Ishikawa (cell line): ENCODE results near the gene HIC1.

ENCODE experiments used
- CEBPB ChIP-seq: IDR thresholded peaks from 2 replicates; pipeline ENCODE4 v1.6.1; 2012
- CREB1 ChIP-seq: IDR thresholded peaks from 2 replicates; pipeline ENCODE4 v1.6.1; 2012; ENCODE audit warnings: low read depth
- EP300 ChIP-seq: IDR thresholded peaks from 2 replicates; pipeline ENCODE4 v1.6.1; 2012; ENCODE audit warnings: borderline replicate concordance
- NFIC ChIP-seq: IDR thresholded peaks from 2 replicates; pipeline ENCODE4 v1.6.1; 2012
- RAD21 ChIP-seq: IDR thresholded peaks from 2 replicates; pipeline ENCODE4 v1.6.1; 2012; ENCODE audit warnings: low read depth
- REST ChIP-seq: IDR thresholded peaks from 2 replicates; pipeline ENCODE4 v1.6.1; 2012; ENCODE audit warnings: low read depth, mild to moderate bottlenecking
- TAF1 ChIP-seq: IDR thresholded peaks from 2 replicates; pipeline ENCODE4 v1.6.1; 2012; ENCODE audit warnings: low read depth, mild to moderate bottlenecking
- TCF12 ChIP-seq: IDR thresholded peaks from 2 replicates; pipeline ENCODE4 v1.6.1; 2012; ENCODE audit warnings: low read depth
- YY1 ChIP-seq: IDR thresholded peaks from 2 replicates; pipeline ENCODE4 v1.6.1; 2012; ENCODE audit warnings: low read depth
- ZBTB7A ChIP-seq: IDR thresholded peaks from 2 replicates; pipeline ENCODE4 v1.6.1; 2012; ENCODE audit warnings: low read depth

GRCh38 chr17:2063261-2064146 is 8.6 kb downstream of the HIC1 start:
- TF ChIP-seq EP300 (no peak), TAF1 (no peak), TCF12 (no peak), RAD21 (no peak), NFIC (no peak), CEBPB (no peak), YY1 (no peak), CREB1 (no peak), ZBTB7A (no peak), REST (no peak)
